Testis (tissue), 3 donors: ENCODE results near the gene AS3MT. TPM values are rescaled to one million over a fixed set of nuclear protein-coding genes. Genes with fewer than 3 reads are reported as not detected.

Experiments
- DNase-seq: peaks from one replicate; pipeline ENCODE4 v3.0.0-alpha.2; 2019
- H3K27ac ChIP-seq, 2 donors: fragments of 200-600 bp; sonication (generic); one replicate each; pipeline ENCODE4 v1.5.1; 2019
- H3K27me3 ChIP-seq: fragments of 200-600 bp; sonication (generic); one replicate; pipeline ENCODE4 v1.5.1; 2019
- H3K36me3 ChIP-seq: fragments of 200-600 bp; sonication (generic); one replicate; pipeline ENCODE4 v1.5.1; 2017; ENCODE audit warnings: low read depth; ENCODE audit errors: missing control alignments
- H3K4me1 ChIP-seq: fragments of 200-600 bp; sonication (generic); one replicate; pipeline ENCODE4 v1.5.1; 2019
- H3K4me3 ChIP-seq, 2 donors: fragments of 200-600 bp; sonication (generic); one replicate each; pipeline ENCODE4 v1.5.1; 2017 to 2019
- H3K9me3 ChIP-seq: fragments of 200-600 bp; sonication (generic); one replicate; pipeline ENCODE4 v1.5.1; 2017
- POLR2A ChIP-seq: fragments of 450-650 bp; IDR thresholded peaks from one replicate; pipeline ENCODE4 v1.6.1; 2017; ENCODE audit warnings: antibody characterized with exemption, mild to moderate bottlenecking, moderate library complexity
- whole genome bisulfite sequencing, 2 donors: methylation state at CpG; one replicate each; pipeline ENCODE4 v1.1.5; 2018; 5-methylcytosine and 5-hydroxymethylcytosine counted together
- intact Hi-C: fragments of 100-400 bp; cut with DNase I; formaldehyde crosslinking; loops from one replicate; pipeline ENCODE4 v1.15.1; 2023; ENCODE audit warnings: low total_unique reads
- polyA plus RNA-seq: library from polyadenylated mRNA; stranded (reverse); fragments of 350-450 nt; fragmentation: Illumina TruSeq; extraction: RNeasy Lipid Tissue Mini Kit (QIAGEN cat#74804); gene quantifications from one replicate; pipeline ENCODE4 v1.2.3, GENCODE V29; 2014; ENCODE audit warnings: low read depth, low replicate concordance; ENCODE audit not compliant: insufficient read depth
- total RNA-seq, 2 donors: library from RNA; depleted of rRNA; stranded (reverse); fragments of >200 nt; gene quantifications; one replicate each; pipeline ENCODE4 v1.2.3, GENCODE V29; 2016
- TF ChIP-seq, protein P1 (sequence below), 3 experiments: fragments of 450-650 bp in 2 of 3; fragments of 200-600 bp in 1 of 3; sonication (generic) in 1 of 3; IDR thresholded peaks; one replicate each; pipeline ENCODE4 v1.5.1; 2016 to 2019; ENCODE audit warnings: antibody characterized with exemption in 3 of 3, mild to moderate bottlenecking in 2 of 3, moderate library complexity in 1 of 3

AS3MT gene
- total and polyA plus RNA-seq, 3 donors from 2014 or later = 15.0 to 19.2 (median 18.3) TPM

GRCh38 chr10:102946992-102947391 is 77.7 kb downstream of the AS3MT start:
- Histone ChIP-seq H3K27ac (no peak overlapping the region), H3K36me3 (no peaks in the 10 kb centered on the region), H3K4me3 (no peak overlapping the region), H3K9me3 (no peaks in the 10 kb centered on the region), H3K4me1 (no peaks in the 10 kb centered on the region), H3K27me3 (no peaks in the 10 kb centered on the region)
- intact Hi-C loops = no loop called here
- TF ChIP-seq POLR2A = no peak
- TF ChIP-seq, protein P1, sequence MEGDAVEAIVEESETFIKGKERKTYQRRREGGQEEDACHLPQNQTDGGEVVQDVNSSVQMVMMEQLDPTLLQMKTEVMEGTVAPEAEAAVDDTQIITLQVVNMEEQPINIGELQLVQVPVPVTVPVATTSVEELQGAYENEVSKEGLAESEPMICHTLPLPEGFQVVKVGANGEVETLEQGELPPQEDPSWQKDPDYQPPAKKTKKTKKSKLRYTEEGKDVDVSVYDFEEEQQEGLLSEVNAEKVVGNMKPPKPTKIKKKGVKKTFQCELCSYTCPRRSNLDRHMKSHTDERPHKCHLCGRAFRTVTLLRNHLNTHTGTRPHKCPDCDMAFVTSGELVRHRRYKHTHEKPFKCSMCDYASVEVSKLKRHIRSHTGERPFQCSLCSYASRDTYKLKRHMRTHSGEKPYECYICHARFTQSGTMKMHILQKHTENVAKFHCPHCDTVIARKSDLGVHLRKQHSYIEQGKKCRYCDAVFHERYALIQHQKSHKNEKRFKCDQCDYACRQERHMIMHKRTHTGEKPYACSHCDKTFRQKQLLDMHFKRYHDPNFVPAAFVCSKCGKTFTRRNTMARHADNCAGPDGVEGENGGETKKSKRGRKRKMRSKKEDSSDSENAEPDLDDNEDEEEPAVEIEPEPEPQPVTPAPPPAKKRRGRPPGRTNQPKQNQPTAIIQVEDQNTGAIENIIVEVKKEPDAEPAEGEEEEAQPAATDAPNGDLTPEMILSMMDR (IDR thresholded peaks at IDR 0.05) = no peak
- 92 to 94% methylated on average over 2 of the region's 2 CpGs for WGBS, 2 donors
- no peak for DNase-seq

- Histone ChIP-seq H3K9me3 (no peaks in the 10 kb centered on the region), H3K27ac (no peak overlapping the region), H3K27me3 (no peaks in the 10 kb centered on the region), H3K36me3 (no peaks in the 10 kb centered on the region), H3K4me3 (no peak overlapping the region), H3K4me1 (no peaks in the 10 kb centered on the region)
- no peak for DNase-seq
- intact Hi-C loops = no loop called here
- no peak for TF ChIP-seq POLR2A
- TF ChIP-seq, protein P1 (IDR thresholded peaks at IDR 0.05) = no peak
- WGBS, 2 donors = 77 to 82% methylated on average over 4 of the region's 4 CpGs
These were observed 78.9 kb downstream of the AS3MT start for GRCh38 chr10:102948176-102948575.

DNA sequence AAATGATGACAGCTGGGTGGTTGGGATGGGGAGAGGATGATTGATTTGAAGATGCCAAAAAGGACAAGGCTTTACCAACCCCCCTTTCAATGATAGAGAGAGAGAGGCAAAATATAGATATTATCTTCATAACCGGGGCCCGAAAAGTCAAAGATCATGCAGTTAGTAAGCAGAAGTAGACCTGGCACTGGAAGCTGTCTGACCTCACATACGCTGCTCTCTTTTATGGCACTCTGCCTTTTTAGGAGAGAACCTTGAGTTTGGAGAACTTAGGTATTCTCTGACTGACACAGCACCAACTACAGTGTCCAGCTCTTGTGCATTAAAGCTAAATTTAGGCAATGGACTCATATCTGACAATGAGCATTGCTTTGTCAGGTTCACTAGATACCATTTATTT is 79.5 kb downstream of the AS3MT start:
- no peak for DNase-seq
- Histone ChIP-seq H3K4me3 (no peak overlapping the region), H3K4me1 (no peaks in the 10 kb centered on the region), H3K36me3 (no peaks in the 10 kb centered on the region), H3K27ac (no peak overlapping the region), H3K9me3 (no peaks in the 10 kb centered on the region), H3K27me3 (no peaks in the 10 kb centered on the region)
- 90 to 93% methylated on average over 3 of the region's 3 CpGs for WGBS, 2 donors
- intact Hi-C loops = no loop called here
- TF ChIP-seq POLR2A = no peak
- TF ChIP-seq, protein P1 (IDR thresholded peaks at IDR 0.05) = no peak

- 91 to 92% methylated on average over 4 of the region's 4 CpGs for WGBS, 2 donors
- TF ChIP-seq, protein P1 (IDR thresholded peaks at IDR 0.05) = no peak
- TF ChIP-seq POLR2A = no peak
- H3K36me3 ChIP-seq = no peaks in the 10 kb centered on the region
These were observed 80.6 kb downstream of the AS3MT start for GRCh38 chr10:102949916-102950315.

DNA sequence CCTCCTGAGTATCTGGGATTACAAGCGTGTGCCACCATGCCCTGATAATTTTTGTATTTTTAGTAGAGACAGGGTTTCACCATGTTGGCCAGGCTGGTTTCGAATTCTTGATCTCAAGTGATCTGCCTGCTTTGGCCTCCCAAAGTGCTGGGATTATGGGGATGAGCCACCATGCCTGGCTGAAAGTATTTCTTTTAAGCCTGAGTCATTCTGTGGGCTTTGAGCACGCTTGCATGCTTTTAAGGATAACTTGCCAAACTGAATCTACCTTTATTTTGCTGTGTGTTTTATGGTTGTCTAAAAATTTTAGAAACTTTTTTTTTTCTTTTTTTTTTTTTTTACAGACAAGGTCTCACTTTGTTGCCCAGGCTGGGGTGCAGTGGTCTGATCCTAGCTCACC is 82.0 kb downstream of the AS3MT start:
- no peaks in the 10 kb centered on the region for H3K4me1 ChIP-seq
- no peaks in the 10 kb centered on the region for H3K9me3 ChIP-seq
- H3K4me3 ChIP-seq = no peak overlapping the region
- no peaks in the 10 kb centered on the region for H3K27me3 ChIP-seq
- H3K36me3 ChIP-seq = no peaks in the 10 kb centered on the region
- no peak for DNase-seq
- intact Hi-C loops = no loop called here
- WGBS, 2 donors = 84 to 90% methylated on average over 3 of the region's 3 CpGs
- TF ChIP-seq POLR2A = no peak
- TF ChIP-seq, protein P1 (IDR thresholded peaks at IDR 0.05) = no peak
- H3K27ac ChIP-seq = no peak overlapping the region

More at GRCh38 chr10:102949916-102950315, 80.6 kb downstream of the AS3MT start:
- Histone ChIP-seq H3K4me1 (no peaks in the 10 kb centered on the region), H3K9me3 (no peaks in the 10 kb centered on the region), H3K27ac (no peak overlapping the region), H3K4me3 (no peak overlapping the region), H3K27me3 (no peaks in the 10 kb centered on the region)
- intact Hi-C loops = no loop called here
- no peak for DNase-seq
